ENCODE data around the gene LNX1. TPM values are rescaled to one million over a fixed set of nuclear protein-coding genes. Genes with fewer than 3 reads are reported as not detected.

Gene LNX1
- total and polyA plus RNA-seq, 2 of the 8 experiments (the other 6 are each of a cell fraction or from before 2014, with no cell fraction given): 2.7 to 3.8 TPM

GRCh38 chr4:53461244-53461643 lies 130.0 kb downstream of the LNX1 start:
- Histone ChIP-seq H3K4me2 (ENCODE audit: insufficient read depth in 1 of 2, low read depth in 2 of 2, low read length in 2 of 2) (no peak overlapping the region), H3K56ac (replicated peaks; ENCODE audit: insufficient read length, low read depth, low read length) (no peak overlapping the region), H3K27ac (ENCODE audit: low read depth, low read length) (no peak overlapping the region), H2BK120ac (replicated peaks; ENCODE audit: low read depth, low read length) (no peak overlapping the region), H3K14ac (ENCODE audit: insufficient read length) (no peak overlapping the region), H3K9me3 (ENCODE audit: insufficient read depth in 2 of 2, low read depth in 1 of 2, low read length in 1 of 2) (peaks cover 2 to 4% of the 10 kb centered on the region in 2 experiments; a peak in 2 of 4 replicates), H3K79me1 (ENCODE audit: low read depth, low read length) (no peaks in the 10 kb centered on the region), H3K79me2 (ENCODE audit: control insufficient read depth in 1 of 2, insufficient read depth in 2 of 2, low read length in 2 of 2) (no peaks in the 10 kb centered on the region), H3K4me3 (ENCODE audit: extremely low read depth in 1 of 4, insufficient read depth in 2 of 4, low read depth in 3 of 4, low read length in 4 of 4) (no peak overlapping the region), H2BK20ac (ENCODE audit: low read length) (no peak overlapping the region), H2BK5ac (ENCODE audit: low read depth, low read length) (no peak overlapping the region), H4K5ac (ENCODE audit: insufficient read length, low read depth, low read length) (no peak overlapping the region), H3K9ac (replicated peaks in 1 of 4; ENCODE audit: extremely low read depth in 1 of 4, low read depth in 3 of 4, low read length in 3 of 4) (no peak overlapping the region), H2BK15ac (ENCODE audit: low read length) (no peak overlapping the region), H3K23me2 (ENCODE audit: low read depth, low read length) (no peaks in the 10 kb centered on the region), H3K23ac (ENCODE audit: insufficient read length) (no peak overlapping the region), H4K8ac (ENCODE audit: extremely low read depth, insufficient read depth, low read length) (no peak overlapping the region), H4K91ac (replicated peaks; ENCODE audit: insufficient read length, low read length) (no peak overlapping the region), H2AFZ (ENCODE audit: low read length) (no peak overlapping the region), H4K20me1 (replicated peaks in 1 of 2; ENCODE audit: control insufficient read depth in 1 of 2, insufficient read depth in 2 of 2, low read length in 2 of 2) (no peaks in the 10 kb centered on the region), H3K36me3 (ENCODE audit: control insufficient read depth in 2 of 4, insufficient read depth in 4 of 4, low read length in 3 of 4) (peaks cover 0 to 45% (median 11%) of the 10 kb centered on the region in 4 experiments; a peak in 4 of 8 replicates), H2AK5ac (ENCODE audit: low read depth, low read length) (no peak overlapping the region), H3K27me3 (replicated peaks in 1 of 4; ENCODE audit: control insufficient read depth in 3 of 4, extremely low read depth in 1 of 4, insufficient read depth in 3 of 4, low read length in 3 of 4) (no peaks in the 10 kb centered on the region), H2BK12ac (ENCODE audit: low read depth, low read length) (no peak overlapping the region), H3K4me1 (replicated peaks in 1 of 4; ENCODE audit: control insufficient read depth in 3 of 4, insufficient read depth in 4 of 4, low read length in 3 of 4) (no peaks in the 10 kb centered on the region), H3K4ac (replicated peaks; ENCODE audit: insufficient read length, low read depth, low read length) (no peak overlapping the region), H3K18ac (ENCODE audit: extremely low read depth, low read length) (no peak overlapping the region)
- TF ChIP-seq ASH2L (IDR thresholded peaks at IDR 0.05; ENCODE audit: low read length) (no peak), SUZ12 (IDR thresholded peaks at IDR 0.05; ENCODE audit: low read length) (no peak), FOSL1 (IDR thresholded peaks at IDR 0.05; ENCODE audit: insufficient read depth, low read depth, low read length) (no peak), PHF8 (conservative IDR thresholded peaks at IDR 0.05; ENCODE audit: low read depth, low read length) (no peak), EGR1 (IDR thresholded peaks at IDR 0.05; ENCODE audit: borderline replicate concordance, low read depth, low read length) (no peak), CBX5 (IDR thresholded peaks at IDR 0.05; ENCODE audit: low read depth, low read length) (no peak), EP300 (IDR thresholded peaks at IDR 0.05; ENCODE audit: borderline replicate concordance in 1 of 2, low read depth in 2 of 2, low read length in 2 of 2) (no peak), CEBPB (IDR thresholded peaks at IDR 0.05; ENCODE audit: low read depth, low read length) (no peak), BCL11A (IDR thresholded peaks at IDR 0.05; ENCODE audit: low read depth in 2 of 2, low read length in 2 of 2) (no peak)
- WGBS, 2 experiments (ENCODE audit: extremely low coverage in 1 of 2, insufficient coverage in 1 of 2, insufficient read length in 1 of 2, insufficient replicate concordance in 2 of 2, low coverage in 1 of 2, low lambda C conversion rate in 2 of 2, missing lambda C conversion rate in 1 of 2): 93% methylated on average over 2 of the region's 2 CpGs; no CpG with 5 or more reads in 1 of the 2 experiments
- POLR2A ChIA-PET (ENCODE audit: partially characterized antibody): no interaction called here
- FAIRE-seq (no peak), DNase-seq (ENCODE audit: low read depth in 1 of 2, low spot score in 2 of 2) (no peak)
- CTCF ChIA-PET (ENCODE audit: partially characterized antibody): no interaction called here

Data from H1 (cell line).